K562 (cell line): ENCODE data around the gene SFMBT2. TPM values are rescaled to one million over a fixed set of nuclear protein-coding genes. Genes with fewer than 3 reads are reported as not detected.
A peak's percentile ranks its signal among the peaks of the same experiment; 100 is the strongest.

ENCODE experiments used
- ATAC-seq: fragments of 200-7000 bp; cut with Tn5 transposase; 3 replicates; pipeline ENCODE4 v1.9.1; 2020; ENCODE audit warnings: moderate library complexity
- BruUV-seq: library from RNA; stranded (reverse); fragments of 400-500 nt; replicated peaks from 2 replicates; lab custom pipeline; 2021; lab: Mats Ljungman, UMichigan
- CTCF ChIA-PET: fragments of 300-600 bp; formaldehyde crosslinking; extraction: SDS; loops from one replicate; lab custom pipeline; 2021; ENCODE audit warnings: low intra/inter-chr PET ratio; lab: Yijun Ruan, JAX
- POLR2A ChIA-PET: fragments of 300-600, 350-650 bp; sonication (Branson Sonifier 250); formaldehyde crosslinking; extraction: SDS; loops from one replicate; lab custom pipeline; 2021; ENCODE audit warnings: antibody characterized with exemption, inconsistent platforms; lab: Yijun Ruan, JAX
- DNase-seq, 4 experiments: peaks; one replicate each; pipeline versions ENCODE4 v3.0.0 to v3.0.0-alpha.2; 2011 to 2018; ENCODE audit warnings: low spot score in 3 of 4, mixed read lengths in 3 of 4; ENCODE audit errors: extremely low read depth in 1 of 4
- FAIRE-seq: peaks from 2 replicates; lab custom pipeline; 2011; peaks lifted over from hg19 to GRCh38; lab: Jason Lieb, UNC
- H2AFZ ChIP-seq: 2 replicates; pipeline ENCODE4 v1.6.0; 2011; ENCODE audit warnings: low read depth, low read length, control low read depth, inconsistent platforms
- H3K27ac ChIP-seq: fragments of 200-600 bp; 3 replicates; pipeline ENCODE4 v1.8.0; 2011; ENCODE audit warnings: low read depth, mild to moderate bottlenecking, control low read depth, inconsistent platforms, low read length, moderate library complexity, mixed read lengths; ENCODE audit errors: extremely low read depth
- H3K27me3 ChIP-seq, 2 experiments: fragments of 300-600 bp in 1 of 2; 2 replicates in 1 of 2; 3 replicates in 1 of 2; pipeline versions ENCODE4 v1.6.0 to v1.8.0; 2011; ENCODE audit warnings: inconsistent platforms in 2 of 2, low read length in 2 of 2, mild to moderate bottlenecking in 1 of 2, mixed read lengths in 1 of 2, moderate library complexity in 1 of 2; ENCODE audit not compliant: control insufficient read depth in 2 of 2, insufficient read depth in 2 of 2
- H3K36me3 ChIP-seq: fragments of 300-600 bp; 3 replicates; pipeline ENCODE4 v1.8.0; 2011; ENCODE audit warnings: mild to moderate bottlenecking, low read length, inconsistent platforms; ENCODE audit not compliant: control insufficient read depth, insufficient read depth
- H3K4me1 ChIP-seq, 2 experiments: fragments of 200-600 bp in 1 of 2; replicated peaks in 1 of 2; 2 replicates in 1 of 2; 3 replicates in 1 of 2; pipeline versions ENCODE4 v1.5.1 to v1.8.0; 2011; ENCODE audit warnings: inconsistent platforms in 2 of 2, low read length in 2 of 2, mild to moderate bottlenecking in 1 of 2, mixed read lengths in 1 of 2, moderate library complexity in 1 of 2; ENCODE audit not compliant: control insufficient read depth in 2 of 2, insufficient read depth in 2 of 2
- H3K4me2 ChIP-seq: 2 replicates; pipeline ENCODE4 v1.6.1; 2011; ENCODE audit warnings: low read length, control low read depth, inconsistent platforms, mixed read lengths; ENCODE audit not compliant: insufficient read depth
- H3K4me3 ChIP-seq: fragments of 200-600 bp; sonication (generic), shearing (Covaris generic); 2 replicates; pipeline ENCODE4 v1.5.1; 2016; ENCODE audit warnings: control low read depth, inconsistent platforms
- H3K79me2 ChIP-seq: fragments of 200-600 bp; 3 replicates; pipeline ENCODE4 v1.8.0; 2011; ENCODE audit warnings: low read length, inconsistent platforms; ENCODE audit not compliant: control insufficient read depth, insufficient read depth
- H3K9ac ChIP-seq, 2 experiments: 2 replicates each; pipeline versions ENCODE4 v1.6.0 to v1.6.1; 2011; ENCODE audit warnings: low read depth in 2 of 2, low read length in 2 of 2, control low read depth in 1 of 2, inconsistent platforms in 1 of 2, mild to moderate bottlenecking in 1 of 2, mixed read lengths in 1 of 2; ENCODE audit not compliant: insufficient read depth in 1 of 2
- H3K9me1 ChIP-seq: one replicate; pipeline ENCODE4 v1.6.0; 2011; ENCODE audit warnings: inconsistent platforms, mild to moderate bottlenecking, low read length, moderate library complexity; ENCODE audit not compliant: control insufficient read depth, insufficient read depth
- H3K9me3 ChIP-seq: replicated peaks from 2 replicates; pipeline ENCODE4 v1.5.1; 2011; ENCODE audit warnings: low read depth, low read length, inconsistent platforms; ENCODE audit not compliant: control insufficient read depth, insufficient read depth
- H4K20me1 ChIP-seq: replicated peaks from 2 replicates; pipeline ENCODE4 v1.6.1; 2011; ENCODE audit warnings: low read length, inconsistent platforms, mixed read lengths; ENCODE audit not compliant: control insufficient read depth, insufficient read depth
- ARID2 ChIP-seq: fragments of 450-650 bp; IDR thresholded peaks from 2 replicates; pipeline ENCODE4 v1.6.1; 2017; ENCODE audit warnings: antibody characterized with exemption, mild to moderate bottlenecking
- CEBPB ChIP-seq: fragments of 450-650 bp; IDR thresholded peaks from 2 replicates; pipeline ENCODE4 v1.6.1; 2016; ENCODE audit warnings: missing genetic modification characterization, missing compliant biosample characterization
- CXXC5 ChIP-seq: fragments of 250-450 bp; sonication (Bioruptor Pico); IDR thresholded peaks from 2 replicates; pipeline ENCODE4 v1.8.0; 2022; ENCODE audit warnings: inconsistent platforms, mild to moderate bottlenecking, moderate library complexity
- E2F3 ChIP-seq: fragments of 250-450 bp; sonication (Bioruptor Pico); IDR thresholded peaks from 2 replicates; pipeline ENCODE4 v1.4.0; 2020; ENCODE audit warnings: mild to moderate bottlenecking
- EGR1 ChIP-seq: fragments of 450-650 bp; conservative IDR thresholded peaks from 2 replicates; pipeline ENCODE4 v1.6.1; 2017; ENCODE audit warnings: mild to moderate bottlenecking
- ELF2 ChIP-seq: fragments of 250-450 bp; sonication (Bioruptor Pico); IDR thresholded peaks from 2 replicates; pipeline ENCODE4 v1.5.0; 2021; ENCODE audit warnings: mild to moderate bottlenecking
- ELK1 ChIP-seq: sonication (generic); formaldehyde crosslinking; IDR thresholded peaks from 2 replicates; pipeline ENCODE4 v1.8.1; 2022; ENCODE audit warnings: missing genetic modification reagents
- FOXJ3 ChIP-seq: sonication (generic); formaldehyde crosslinking; IDR thresholded peaks from 2 replicates; pipeline ENCODE4 v1.4.0; 2020; ENCODE audit warnings: mild to moderate bottlenecking, missing genetic modification reagents
- GTF3C2 ChIP-seq: IDR thresholded peaks from 3 replicates; pipeline ENCODE4 v1.6.1; 2011; ENCODE audit warnings: borderline replicate concordance, mild to moderate bottlenecking, moderate library complexity; ENCODE audit not compliant: insufficient read length; ENCODE audit errors: extremely low read depth
- HNRNPLL ChIP-seq: fragments of 200-400 bp; formaldehyde crosslinking; IDR thresholded peaks from 2 replicates; pipeline ENCODE4 v1.6.1; 2017; ENCODE audit warnings: low read length, low read depth, mild to moderate bottlenecking; ENCODE audit not compliant: poor library complexity, severe bottlenecking
- JUNB ChIP-seq: fragments of 450-650 bp; formaldehyde crosslinking; conservative IDR thresholded peaks from 2 replicates; pipeline ENCODE4 v1.4.0; 2020; ENCODE audit warnings: mild to moderate bottlenecking
- NELFE ChIP-seq: IDR thresholded peaks from 2 replicates; pipeline ENCODE4 v1.6.1; 2011; ENCODE audit warnings: mild to moderate bottlenecking; ENCODE audit not compliant: insufficient read depth, insufficient read length
- PKNOX1 ChIP-seq: fragments of 450-650 bp; IDR thresholded peaks from 2 replicates; pipeline ENCODE4 v1.6.1; 2016
- RBM15 ChIP-seq: fragments of 200-400 bp; formaldehyde crosslinking; IDR thresholded peaks from 2 replicates; pipeline ENCODE4 v1.6.1; 2018; ENCODE audit warnings: mild to moderate bottlenecking, low read length, moderate library complexity; ENCODE audit not compliant: insufficient read depth
- TBP ChIP-seq: optimal IDR thresholded peaks from 2 replicates; pipeline ENCODE3; 2011; ENCODE audit warnings: low read depth, low read length, improper control_type of control experiment
- VEZF1 ChIP-seq: fragments of 200-800 bp; sonication (Bioruptor generic); IDR thresholded peaks from 2 replicates; pipeline ENCODE4 v1.6.1; 2017; ENCODE audit warnings: missing genetic modification characterization, missing compliant biosample characterization
- ZFP36 ChIP-seq: fragments of 150-350 bp; IDR thresholded peaks from 2 replicates; pipeline ENCODE4 v1.6.1; 2018; ENCODE audit warnings: low read length, low read depth; ENCODE audit not compliant: partially characterized antibody
- ZNF12 ChIP-seq: sonication (generic); formaldehyde crosslinking; IDR thresholded peaks from 2 replicates; pipeline ENCODE4 v1.4.0; 2020; ENCODE audit warnings: mild to moderate bottlenecking, missing genetic modification reagents
- WGBS: fragments of 100-300 bp; shearing (Covaris generic); methylation state at CpG from one replicate; pipeline ENCODE4 v1.1.6; 2016; ENCODE audit warnings: low coverage, mixed read lengths; ENCODE audit not compliant: insufficient coverage; ENCODE audit errors: missing lambda C conversion rate; 5-methylcytosine and 5-hydroxymethylcytosine counted together
- in situ Hi-C: fragments of 300-500 bp; cut with MboI; formaldehyde crosslinking; loops from 4 replicates; pipeline ENCODE4 v1.15.0; 2018; ENCODE audit warnings: inconsistent platforms, mixed read lengths
- intact Hi-C: fragments of 100-400 bp; cut with micrococcal nuclease; formaldehyde crosslinking; loops from 2 replicates; pipeline ENCODE4 v1.14.2; 2022
- polyA plus RNA-seq, 8 experiments: library from polyadenylated mRNA; depleted of rRNA in 4 of 8; stranded (reverse) in 5 of 8; unstranded in 3 of 8; fragments of >200 nt; fragmentation: Nextera tagmentation in 2 of 8; fragmentation: Illumina TruSeq in 1 of 8; extraction: Ambion mirVana in 2 of 8; extraction: Trizol in 1 of 8; gene quantifications; 2 replicates each; pipeline versions ENCODE4 v1.2.1 to v1.2.3, GENCODE V29; 2011 to 2014; ENCODE audit warnings: inconsistent platforms in 1 of 8, missing spikeins in 1 of 8
- total RNA-seq, 7 experiments: library from RNA; depleted of rRNA in 6 of 7; stranded (reverse); fragments of >200 nt in 6 of 7; fragmentation: Illumina TruSeq in 2 of 7; extraction: Trizol in 2 of 7; gene quantifications; 2 replicates each; pipeline versions ENCODE4 v1.2.1 to v1.2.3, GENCODE V29; 2011 to 2021; ENCODE audit warnings: low replicate concordance in 1 of 7

The SFMBT2 gene
- total and polyA plus RNA-seq, 9 of the 15 experiments (the other 6 are each of a cell fraction or from before 2014, with no cell fraction given): 1.2 to 13.6 (median 7.6) TPM

GRCh38 chr10:7168414-7168813 lies 242.4 kb downstream of the SFMBT2 start:
- in situ Hi-C loops: no loop called here
- POLR2A ChIA-PET: interaction anchor here (1.3 kb wide), 1 partner anchor 10 kb away, joined by 3 read pairs; no protein-coding TSS in a partner anchor
- Histone ChIP-seq H3K27me3 (no peaks in the 10 kb centered on the region), H3K27ac (no peak overlapping the region; the same call in 2 of the 3 replicates), H3K79me2 (no peaks in the 10 kb centered on the region), H2AFZ (peak overlapping the region; percentile 76), H3K4me2 (peak overlapping the region; percentile 25), H4K20me1 (no peaks in the 10 kb centered on the region), H3K9me1 (no peaks in the 10 kb centered on the region), H3K4me1 (no peaks in the 10 kb centered on the region; a peak in 1 of 5 replicates), H3K36me3 (peaks cover 55% of the 10 kb centered on the region; the same call in 2 of the 3 replicates), H3K9me3 (no peaks in the 10 kb centered on the region), H3K9ac (no peak overlapping the region; a peak in 1 of 4 replicates), H3K4me3 (no peak overlapping the region)
- FAIRE-seq (peak; percentile 92), DNase-seq (peak; percentile 27 to 63 (median 36)), ATAC-seq (peak; percentile 88)
- BruUV-seq: no TSS peak
- WGBS: 55% methylated on average over 13 of the region's 13 CpGs
- CTCF ChIA-PET: no interaction called here
- intact Hi-C loops: no loop called here
- TF ChIP-seq ZNF12 (CRISPR knock-in tag): no peak
- no peak for TF ChIP-seq ELF2 (CRISPR knock-in tag)
- TF ChIP-seq ELK1 (CRISPR knock-in tag): no peak
- TF ChIP-seq ARID2: no peak
- TF ChIP-seq TBP: peak; percentile 14
- no peak for TF ChIP-seq E2F3 (CRISPR knock-in tag)
- TF ChIP-seq CXXC5 (CRISPR knock-in tag): peak; percentile 64
- no peak for TF ChIP-seq GTF3C2
- no peak for TF ChIP-seq FOXJ3 (CRISPR knock-in tag)
- no peak for TF ChIP-seq JUNB
- peak; percentile 73 for TF ChIP-seq PKNOX1
- TF ChIP-seq ZFP36: no peak
- TF ChIP-seq HNRNPLL: peak; percentile 99
- no peak for TF ChIP-seq NELFE
- TF ChIP-seq CEBPB (tag): no peak
- TF ChIP-seq EGR1: no peak
- TF ChIP-seq VEZF1 (CRISPR knock-in tag): no peak
- no peak for TF ChIP-seq RBM15
